Measurements from ENCODE around the gene SNPH. TPM values are rescaled to one million over a fixed set of nuclear protein-coding genes. Genes with fewer than 3 reads are reported as not detected.

Gene SNPH
- total and polyA plus RNA-seq, 2 of the 4 experiments (the other 2 are of a cell fraction), result 3.1 to 4.5 TPM

GRCh38 chr20:1345756-1346093, 79.6 kb downstream of the SNPH start:
- BruUV-seq (replicated peaks), result no TSS peak
- peaks cover 16% of the 10 kb centered on the region for H3K4me1 ChIP-seq (ENCODE audit: control insufficient read depth, insufficient read depth, low read length)
- H3K9me1 ChIP-seq (ENCODE audit: insufficient read depth, low read length), result peaks cover 21% of the 10 kb centered on the region
- TF ChIP-seq BHLHE40 (IDR thresholded peaks at IDR 0.05; ENCODE audit: low read depth, low read length) (no peak), RCOR1 (IDR thresholded peaks at IDR 0.05; ENCODE audit: insufficient replicate concordance, low read length) (no peak), MAZ (IDR thresholded peaks at IDR 0.05; ENCODE audit: borderline replicate concordance, low read depth, low read length) (no peak), USF2 (IDR thresholded peaks at IDR 0.05; ENCODE audit: low read depth, low read length) (no peak), CEBPB (IDR thresholded peaks at IDR 0.05; ENCODE audit: low read depth, low read length) (no peak), POLR2A (IDR thresholded peaks at IDR 0.05; ENCODE audit: low read depth, low read length) (no peak), SMC3 (IDR thresholded peaks at IDR 0.05; ENCODE audit: low read depth, low read length) (no peak), NFE2L2 (IDR thresholded peaks at IDR 0.05; ENCODE audit: low read depth, low read length) (no peak), CTCF (conservative IDR thresholded peaks at IDR 0.05; ENCODE audit: low read depth, low read length) (no peak), ELK1 (IDR thresholded peaks at IDR 0.05; ENCODE audit: borderline replicate concordance, low read depth, low read length) (no peak), RAD21 (IDR thresholded peaks at IDR 0.05; ENCODE audit: low read length) (no peak), MXI1 (IDR thresholded peaks at IDR 0.05; ENCODE audit: borderline replicate concordance, low read depth, low read length) (no peak), RFX5 (IDR thresholded peaks at IDR 0.05; ENCODE audit: low read depth, low read length) (no peak), CHD1 (IDR thresholded peaks at IDR 0.05; ENCODE audit: low read depth, low read length) (no peak), FOS (IDR thresholded peaks at IDR 0.05; ENCODE audit: low read depth, low read length) (no peak)
- H4K91ac ChIP-seq (ENCODE audit: insufficient read depth, low read depth, low read length), result no peak overlapping the region
- H3K18ac ChIP-seq (ENCODE audit: low read depth, low read length), result no peak overlapping the region
- dilution Hi-C loops (cut with HindIII; ENCODE audit: low sequenced_read_pairs, unreplicated experiment), result no loop called here
- H2AK9ac ChIP-seq (replicated peaks; ENCODE audit: low read depth, low read length, poor library complexity), result no peak overlapping the region
- DNase-seq (no peak), ATAC-seq (ENCODE audit: low read depth) (no peak)
- H3K23ac ChIP-seq (ENCODE audit: low read depth, low read length), result no peak overlapping the region
- peaks cover 0 to 36% of the 10 kb centered on the region in 2 experiments; a peak in 2 of 4 replicates for H3K79me1 ChIP-seq (ENCODE audit: low read depth in 1 of 2, low read length in 2 of 2)
- no peak overlapping the region for H2BK120ac ChIP-seq (ENCODE audit: low read depth, low read length)
- H3K27me3 ChIP-seq (ENCODE audit: control insufficient read depth, insufficient read depth, low read length), result no peaks in the 10 kb centered on the region
- ChIA-PET CTCF (no interaction called here), POLR2A (ENCODE audit: unreplicated experiment) (no interaction called here)
- H4K5ac ChIP-seq (ENCODE audit: low read depth, low read length), result no peak overlapping the region
- no peaks in the 10 kb centered on the region for H3K9me3 ChIP-seq (ENCODE audit: control insufficient read depth, insufficient read depth, low read length)
- no peak overlapping the region for H2AK5ac ChIP-seq (ENCODE audit: low read depth, low read length)
- H3K27ac ChIP-seq (ENCODE audit: insufficient read depth, low read length), result no peak overlapping the region
- WGBS, 2 experiments (ENCODE audit: extremely low coverage in 2 of 2, insufficient read length in 1 of 2), result no CpG with 5 or more reads among the region's 1 CpG
- H3K9ac ChIP-seq (ENCODE audit: low read depth, low read length), result no peak overlapping the region
- no peak overlapping the region for H3K4ac ChIP-seq (ENCODE audit: low read depth, low read length)
- no peak overlapping the region for H2BK20ac ChIP-seq (ENCODE audit: low read depth, low read length)
- H3K4me3 ChIP-seq (ENCODE audit: insufficient read depth, low read depth, low read length), result no peak overlapping the region
- no peak overlapping the region for H3K56ac ChIP-seq (ENCODE audit: extremely low read depth, insufficient read depth, low read length)
- H3K36me3 ChIP-seq (ENCODE audit: control insufficient read depth, insufficient read depth, low read length), result 0 out of 2 replicates have a peak, but pooled peaks cover 1% of the 10 kb centered on the region
- H3K4me2 ChIP-seq (ENCODE audit: low read depth, low read length), result no peak overlapping the region
- intact Hi-C loops (cut with micrococcal nuclease), result no loop called here
- no peak overlapping the region for H2AFZ ChIP-seq (replicated peaks; ENCODE audit: low read length, poor library complexity)
- H4K8ac ChIP-seq (ENCODE audit: low read depth in 2 of 2, low read length in 2 of 2), result no peak overlapping the region
- in situ Hi-C loops (cut with MboI; ENCODE audit: low sequenced_read_pairs), result loop anchor here (25.0 kb wide), 1 partner anchor 492 kb away; no protein-coding TSS in a partner anchor
- H4K20me1 ChIP-seq (ENCODE audit: insufficient read depth, low read length), result peaks cover 6% of the 10 kb centered on the region; the same call in 1 of the 2 replicates
- H2BK15ac ChIP-seq (ENCODE audit: low read depth, low read length), result no peak overlapping the region
- no peak overlapping the region for H3K14ac ChIP-seq (replicated peaks; ENCODE audit: low read depth, low read length)
- H2BK5ac ChIP-seq (ENCODE audit: low read depth, low read length, poor library complexity, severe bottlenecking), result no peak overlapping the region

Data from IMR-90 (cell line).